Trophoblast cell (in vitro differentiated cells and primary cell): ENCODE data around the gene KCTD12.

ENCODE experiments used
- DNase-seq, 2 donors: peaks; one replicate each; pipeline ENCODE4 v3.0.0-alpha.2; 2016
- H2AFZ ChIP-seq: 2 replicates; pipeline ENCODE4 v1.6.1; 2013; ENCODE audit warnings: low read length, moderate library complexity, mild to moderate bottlenecking; ENCODE audit not compliant: insufficient read depth, poor library complexity
- H2AK5ac ChIP-seq: 2 replicates; pipeline ENCODE4 v1.6.1; 2013; ENCODE audit warnings: mild to moderate bottlenecking, low read length
- H2BK120ac ChIP-seq: 2 replicates; pipeline ENCODE4 v1.6.1; 2013; ENCODE audit warnings: low read length, mild to moderate bottlenecking, moderate library complexity; ENCODE audit not compliant: insufficient read depth, poor library complexity
- H2BK12ac ChIP-seq: 2 replicates; pipeline ENCODE4 v1.6.1; 2013; ENCODE audit warnings: mild to moderate bottlenecking, low read length, moderate library complexity
- H2BK5ac ChIP-seq: 2 replicates; pipeline ENCODE4 v1.6.1; 2013; ENCODE audit warnings: low read length, low read depth, moderate library complexity, mild to moderate bottlenecking; ENCODE audit not compliant: poor library complexity
- H3K14ac ChIP-seq: 2 replicates; pipeline ENCODE4 v1.6.1; 2013; ENCODE audit warnings: mild to moderate bottlenecking, low read length
- H3K18ac ChIP-seq: 2 replicates; pipeline ENCODE4 v1.6.1; 2013; ENCODE audit warnings: mild to moderate bottlenecking, low read length
- H3K23ac ChIP-seq: 2 replicates; pipeline ENCODE4 v1.6.1; 2013; ENCODE audit warnings: low read length
- H3K27ac ChIP-seq: 2 replicates; pipeline ENCODE4 v1.5.1; 2013; ENCODE audit warnings: low read depth, mild to moderate bottlenecking, inconsistent platforms, low read length, moderate library complexity
- H3K27me3 ChIP-seq: 2 replicates; pipeline ENCODE4 v1.6.1; 2013; ENCODE audit warnings: inconsistent platforms, mild to moderate bottlenecking, low read length, moderate library complexity; ENCODE audit not compliant: insufficient read depth
- H3K36me3 ChIP-seq, 2 experiments: 1 replicate in 1 of 2; 2 replicates in 1 of 2; pipeline ENCODE4 v1.6.1; 2013; ENCODE audit warnings: low read length in 2 of 2, mild to moderate bottlenecking in 2 of 2, moderate library complexity in 1 of 2; ENCODE audit not compliant: insufficient read depth in 2 of 2, control insufficient read depth in 1 of 2
- H3K4ac ChIP-seq: 2 replicates; pipeline ENCODE4 v1.6.1; 2013; ENCODE audit warnings: low read depth, mild to moderate bottlenecking, low read length, moderate library complexity
- H3K4me1 ChIP-seq, 2 experiments: 1 replicate in 1 of 2; 2 replicates in 1 of 2; pipeline ENCODE4 v1.6.1; 2013; ENCODE audit warnings: low read length in 2 of 2, mild to moderate bottlenecking in 2 of 2, moderate library complexity in 1 of 2; ENCODE audit not compliant: insufficient read depth in 2 of 2, control insufficient read depth in 1 of 2
- H3K4me2 ChIP-seq: 2 replicates; pipeline ENCODE4 v1.6.1; 2013; ENCODE audit warnings: inconsistent platforms, mild to moderate bottlenecking, low read length, moderate library complexity
- H3K4me3 ChIP-seq: 2 replicates; pipeline ENCODE4 v1.5.1; 2013; ENCODE audit warnings: mild to moderate bottlenecking, low read depth, low read length, inconsistent platforms
- H3K79me1 ChIP-seq: one replicate; pipeline ENCODE4 v1.6.1; 2013; ENCODE audit warnings: low read length
- H3K79me2 ChIP-seq: 2 replicates; pipeline ENCODE4 v1.6.1; 2013; ENCODE audit warnings: low read length, mild to moderate bottlenecking; ENCODE audit not compliant: control insufficient read depth, insufficient read depth, poor library complexity
- H3K9ac ChIP-seq: 2 replicates; pipeline ENCODE4 v1.6.1; 2013; ENCODE audit warnings: mild to moderate bottlenecking, low read length
- H3K9me3 ChIP-seq: 2 replicates; pipeline ENCODE4 v1.6.1; 2013; ENCODE audit warnings: low read depth, mild to moderate bottlenecking, control low read depth, inconsistent platforms, low read length; ENCODE audit not compliant: insufficient read depth
- H4K12ac ChIP-seq: 2 replicates; pipeline ENCODE4 v1.6.1; 2013; ENCODE audit warnings: low read depth, mild to moderate bottlenecking, low read length, moderate library complexity
- H4K8ac ChIP-seq: 2 replicates; pipeline ENCODE4 v1.6.1; 2013; ENCODE audit warnings: low read depth, mild to moderate bottlenecking, low read length, moderate library complexity
- H4K91ac ChIP-seq: one replicate; pipeline ENCODE4 v1.6.1; 2013; ENCODE audit warnings: low read depth, mild to moderate bottlenecking, low read length, moderate library complexity
- WGBS: extraction: QIAGEN DNeasy Blood & Tissue Kit; methylation state at CpG from one replicate; pipeline ENCODE4 v1.1.7; 2013; ENCODE audit warnings: missing lambda C conversion rate; ENCODE audit not compliant: insufficient read length, insufficient coverage; ENCODE audit errors: extremely low coverage; 5-methylcytosine and 5-hydroxymethylcytosine counted together

Gene KCTD12

GRCh38 chr13:76875271-76875815 lies 10.9 kb downstream of the KCTD12 start:
- Histone ChIP-seq H3K27me3 (no peaks in the 10 kb centered on the region), H3K18ac (no peak overlapping the region), H3K4me1 (peaks cover 0 to 2% of the 10 kb centered on the region in 2 experiments), H2AFZ (no peak overlapping the region), H2AK5ac (no peak overlapping the region), H3K36me3 (no peaks in the 10 kb centered on the region), H4K8ac (no peak overlapping the region), H2BK12ac (no peak overlapping the region), H3K79me2 (no peaks in the 10 kb centered on the region), H2BK120ac (no peak overlapping the region), H3K79me1 (no peaks in the 10 kb centered on the region), H2BK5ac (no peak overlapping the region), H3K4ac (no peak overlapping the region), H3K9me3 (no peaks in the 10 kb centered on the region), H4K91ac (no peak overlapping the region), H3K23ac (no peak overlapping the region), H3K9ac (no peak overlapping the region), H3K27ac (no peak overlapping the region), H4K12ac (no peak overlapping the region), H3K4me2 (no peak overlapping the region), H3K4me3 (no peak overlapping the region), H3K14ac (no peak overlapping the region)
- no CpG with 5 or more reads among the region's 3 CpGs for WGBS
- DNase-seq = no peak

- no peak overlapping the region for H4K91ac ChIP-seq
- no peak for DNase-seq
- no peaks in the 10 kb centered on the region for H3K9me3 ChIP-seq
- H2BK5ac ChIP-seq = no peak overlapping the region
- no peak overlapping the region for H2BK120ac ChIP-seq
- H2BK12ac ChIP-seq = peak overlapping the region; percentile 40
- no peak overlapping the region for H2AK5ac ChIP-seq
- H3K27me3 ChIP-seq = no peaks in the 10 kb centered on the region
- H4K12ac ChIP-seq = no peak overlapping the region
- H3K4ac ChIP-seq = no peak overlapping the region
- no peak overlapping the region for H3K14ac ChIP-seq
- H3K79me1 ChIP-seq = no peaks in the 10 kb centered on the region
- WGBS = no CpG with 5 or more reads among the region's 2 CpGs
- H3K4me2 ChIP-seq = no peak overlapping the region
- no peaks in the 10 kb centered on the region for H3K79me2 ChIP-seq
- no peak overlapping the region for H3K4me3 ChIP-seq
- no peaks in the 10 kb centered on the region for H3K4me1 ChIP-seq
- H3K36me3 ChIP-seq = no peaks in the 10 kb centered on the region
- H3K27ac ChIP-seq = no peak overlapping the region
- H3K23ac ChIP-seq = no peak overlapping the region
- no peak overlapping the region for H4K8ac ChIP-seq
- H3K18ac ChIP-seq = no peak overlapping the region
- no peak overlapping the region for H2AFZ ChIP-seq
- no peak overlapping the region for H3K9ac ChIP-seq
Observed at GRCh38 chr13:76874479-76874878, 11.7 kb downstream of the KCTD12 start.

- H3K27me3 ChIP-seq = no peaks in the 10 kb centered on the region
- no peak overlapping the region for H4K8ac ChIP-seq
- H3K9ac ChIP-seq = no peak overlapping the region
- H4K12ac ChIP-seq = no peak overlapping the region
- H3K79me1 ChIP-seq = no peaks in the 10 kb centered on the region
- no peak overlapping the region for H3K27ac ChIP-seq
- no peaks in the 10 kb centered on the region for H3K79me2 ChIP-seq
- no peaks in the 10 kb centered on the region for H3K4me1 ChIP-seq
- no peak overlapping the region for H3K4ac ChIP-seq
- H3K18ac ChIP-seq = no peak overlapping the region
- H3K23ac ChIP-seq = no peak overlapping the region
- H4K91ac ChIP-seq = no peak overlapping the region
- no peak overlapping the region for H3K14ac ChIP-seq
- DNase-seq = no peak
- H2AFZ ChIP-seq = no peak overlapping the region
- H2AK5ac ChIP-seq = no peak overlapping the region
- WGBS = no CpG with 5 or more reads among the region's 2 CpGs
- H3K36me3 ChIP-seq = no peaks in the 10 kb centered on the region
- H2BK12ac ChIP-seq = no peak overlapping the region
- no peak overlapping the region for H2BK120ac ChIP-seq
- H3K9me3 ChIP-seq = no peaks in the 10 kb centered on the region
- no peak overlapping the region for H3K4me3 ChIP-seq
- H3K4me2 ChIP-seq = no peak overlapping the region
- no peak overlapping the region for H2BK5ac ChIP-seq
Observed at GRCh38 chr13:76873445-76873844, 12.8 kb downstream of the KCTD12 start.

DNA sequence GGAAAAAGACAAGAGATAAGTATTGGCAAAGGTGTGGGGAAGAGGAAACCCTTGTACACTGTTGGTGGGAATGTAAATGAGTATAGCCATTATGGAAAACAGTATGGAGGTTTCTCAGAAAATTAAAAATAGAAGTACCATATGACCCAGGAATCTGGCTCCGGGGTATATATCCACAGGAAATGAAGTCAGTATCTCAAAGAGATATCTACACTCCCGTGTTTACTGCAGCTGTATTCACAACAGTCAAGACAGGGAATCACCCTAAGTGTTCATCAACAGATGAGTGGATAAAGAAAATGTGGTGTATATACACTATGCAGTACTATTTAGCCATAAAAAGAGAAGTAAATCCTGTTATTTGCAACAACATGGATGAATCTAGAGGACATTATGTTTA lies 13.5 kb downstream of the KCTD12 start:
- Histone ChIP-seq H3K4me2 (no peak overlapping the region), H3K4me1 (no peaks in the 10 kb centered on the region), H3K36me3 (no peaks in the 10 kb centered on the region), H2BK12ac (no peak overlapping the region), H3K23ac (no peak overlapping the region), H3K14ac (no peak overlapping the region), H3K27me3 (no peaks in the 10 kb centered on the region), H4K12ac (no peak overlapping the region), H3K27ac (no peak overlapping the region), H2BK5ac (no peak overlapping the region), H4K91ac (no peak overlapping the region), H3K79me2 (no peaks in the 10 kb centered on the region), H2AK5ac (no peak overlapping the region), H2BK120ac (no peak overlapping the region), H3K4ac (no peak overlapping the region), H3K9ac (no peak overlapping the region), H2AFZ (no peak overlapping the region), H3K18ac (no peak overlapping the region), H3K4me3 (no peak overlapping the region), H3K9me3 (no peaks in the 10 kb centered on the region), H4K8ac (no peak overlapping the region), H3K79me1 (no peaks in the 10 kb centered on the region)
- no CpG with 5 or more reads among the region's 2 CpGs for WGBS
- DNase-seq = no peak
